ENCODE data around the gene SPEM2.

The SPEM2 gene

DNA sequence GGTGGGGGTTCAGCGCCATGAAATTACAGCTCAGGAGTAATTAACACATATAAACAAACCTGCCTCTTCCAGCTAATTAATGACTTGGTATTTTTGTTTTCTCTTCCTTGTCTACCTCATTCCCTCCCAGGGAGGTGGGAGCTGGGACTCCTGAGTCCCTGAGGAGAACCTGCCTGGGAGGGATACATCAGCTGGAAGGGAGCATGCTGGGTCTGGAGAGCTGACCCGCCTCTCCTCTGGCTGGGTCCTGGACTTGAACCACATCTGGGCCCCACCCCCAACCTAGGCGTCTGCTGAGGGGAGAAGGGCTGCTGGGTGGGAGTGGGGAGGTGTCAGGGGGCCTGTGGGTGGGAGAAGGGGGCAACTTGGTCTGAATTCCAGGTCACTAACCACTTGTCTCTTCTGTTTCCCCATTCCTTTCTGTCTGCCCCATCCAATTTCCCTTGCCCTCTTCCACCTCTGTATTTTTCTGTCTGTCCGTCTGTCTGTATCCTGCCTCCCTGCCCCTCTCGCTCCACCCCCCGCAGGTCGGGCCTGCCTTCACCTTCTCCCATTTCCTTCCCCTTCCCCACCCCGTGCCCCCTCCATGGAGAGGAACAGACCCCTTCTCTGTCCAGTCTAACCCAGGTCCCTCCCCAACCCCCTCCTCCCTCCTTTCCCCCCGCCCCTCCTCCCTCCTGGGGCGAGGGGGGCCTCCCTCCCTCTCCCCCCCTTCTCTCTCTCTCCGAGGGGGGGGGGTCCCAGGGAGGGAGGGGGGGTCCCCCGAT is 17.7 kb upstream of the SPEM2 start, which contains the start of gene NLGN2:
Gene NLGN2, plus strand, starts transcription at position 361 of the 767 bp plus-strand sequence. CDS start 411 bp downstream, outside the sequence.
- H3K27ac Mint-ChIP-seq: no peak within 1 kb of the TSS
- H3K9me3 Mint-ChIP-seq: no peaks in the 10 kb centered on the region
- intact Hi-C loops (cut with micrococcal nuclease): loop anchor here (10.0 kb wide), 1 partner anchor 53 kb away; the partner anchor contains the start of genes KCTD11 and TMEM95
- no peaks in the 10 kb centered on the region for H3K36me3 Mint-ChIP-seq (ENCODE audit: low read depth)
- H3K4me3 Mint-ChIP-seq: no peak within 1 kb of the TSS
- H3K4me1 Mint-ChIP-seq (ENCODE audit: low read depth): peaks cover 7% of the 10 kb centered on the region
- peaks cover 51% of the 10 kb centered on the region for H3K27me3 Mint-ChIP-seq

DNA sequence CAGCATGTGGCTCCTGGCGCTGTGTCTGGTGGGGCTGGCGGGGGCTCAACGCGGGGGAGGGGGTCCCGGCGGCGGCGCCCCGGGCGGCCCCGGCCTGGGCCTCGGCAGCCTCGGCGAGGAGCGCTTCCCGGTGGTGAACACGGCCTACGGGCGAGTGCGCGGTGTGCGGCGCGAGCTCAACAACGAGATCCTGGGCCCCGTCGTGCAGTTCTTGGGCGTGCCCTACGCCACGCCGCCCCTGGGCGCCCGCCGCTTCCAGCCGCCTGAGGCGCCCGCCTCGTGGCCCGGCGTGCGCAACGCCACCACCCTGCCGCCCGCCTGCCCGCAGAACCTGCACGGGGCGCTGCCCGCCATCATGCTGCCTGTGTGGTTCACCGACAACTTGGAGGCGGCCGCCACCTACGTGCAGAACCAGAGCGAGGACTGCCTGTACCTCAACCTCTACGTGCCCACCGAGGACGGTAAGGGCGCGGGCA is 17.1 kb upstream of the SPEM2 start:
- Mint-ChIP-seq H3K27ac (no peak overlapping the region), H3K27me3 (peaks cover 51% of the 10 kb centered on the region), H3K4me3 (no peak overlapping the region), H3K4me1 (ENCODE audit: low read depth) (peaks cover under 1% of the 10 kb centered on the region), H3K36me3 (ENCODE audit: low read depth) (no peaks in the 10 kb centered on the region), H3K9me3 (no peaks in the 10 kb centered on the region)
- intact Hi-C loops (cut with micrococcal nuclease): loop anchor here (10.0 kb wide), 1 partner anchor 53 kb away; the partner anchor contains the start of genes KCTD11 and TMEM95

DNA sequence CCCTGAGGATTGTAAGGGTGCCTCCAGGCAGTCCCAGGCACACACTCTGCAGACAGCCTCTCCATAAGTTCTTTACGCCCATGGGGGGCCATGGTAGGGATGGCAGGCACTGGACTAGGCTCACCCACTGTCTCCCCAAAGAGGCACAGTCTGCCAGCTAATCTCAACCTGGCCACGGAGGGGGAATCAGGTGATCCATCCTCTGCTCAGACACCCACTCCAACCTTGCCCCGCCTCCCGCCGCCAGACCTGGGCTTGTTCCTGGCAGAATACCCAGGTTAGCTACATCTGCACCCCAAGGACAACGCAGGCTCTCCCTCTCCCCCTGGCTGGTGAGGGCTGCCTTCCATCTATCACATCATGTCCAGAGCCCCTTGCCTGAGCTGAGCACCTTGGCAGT is 16.6 kb upstream of the SPEM2 start:
- Mint-ChIP-seq H3K36me3 (ENCODE audit: low read depth) (no peaks in the 10 kb centered on the region), H3K27me3 (peaks cover 51% of the 10 kb centered on the region), H3K4me1 (ENCODE audit: low read depth) (no peaks in the 10 kb centered on the region), H3K27ac (no peak overlapping the region), H3K9me3 (no peaks in the 10 kb centered on the region), H3K4me3 (no peak overlapping the region)
- intact Hi-C loops (cut with micrococcal nuclease): loop anchor here (10.0 kb wide), 1 partner anchor 54 kb away; the partner anchor contains the start of genes KCTD11 and TMEM95

DNA sequence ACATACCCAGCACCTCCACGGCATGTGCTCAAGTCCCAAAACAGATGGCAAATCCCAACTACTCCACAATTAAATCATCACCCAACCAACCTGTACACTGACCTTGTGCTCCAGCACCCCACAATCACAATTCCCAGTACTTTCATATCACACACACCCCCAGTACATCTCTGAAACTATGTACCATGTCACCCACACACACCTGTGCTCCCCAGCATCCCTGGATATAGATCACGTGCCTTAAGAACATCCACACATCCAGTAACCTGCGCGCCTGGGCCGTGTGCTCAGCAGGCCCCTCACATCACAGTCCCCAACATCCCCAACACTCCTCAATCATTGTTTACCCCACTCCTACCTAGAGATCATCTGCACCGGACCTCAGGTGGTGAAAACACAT is 15.7 kb upstream of the SPEM2 start:
- Mint-ChIP-seq H3K9me3 (no peaks in the 10 kb centered on the region), H3K4me1 (ENCODE audit: low read depth) (no peaks in the 10 kb centered on the region), H3K27ac (no peak overlapping the region), H3K36me3 (ENCODE audit: low read depth) (no peaks in the 10 kb centered on the region), H3K27me3 (peaks cover 50% of the 10 kb centered on the region), H3K4me3 (no peak overlapping the region)
- intact Hi-C loops (cut with micrococcal nuclease): loop anchor here (10.0 kb wide), 1 partner anchor 55 kb away; the partner anchor contains the start of genes KCTD11 and TMEM95

DNA sequence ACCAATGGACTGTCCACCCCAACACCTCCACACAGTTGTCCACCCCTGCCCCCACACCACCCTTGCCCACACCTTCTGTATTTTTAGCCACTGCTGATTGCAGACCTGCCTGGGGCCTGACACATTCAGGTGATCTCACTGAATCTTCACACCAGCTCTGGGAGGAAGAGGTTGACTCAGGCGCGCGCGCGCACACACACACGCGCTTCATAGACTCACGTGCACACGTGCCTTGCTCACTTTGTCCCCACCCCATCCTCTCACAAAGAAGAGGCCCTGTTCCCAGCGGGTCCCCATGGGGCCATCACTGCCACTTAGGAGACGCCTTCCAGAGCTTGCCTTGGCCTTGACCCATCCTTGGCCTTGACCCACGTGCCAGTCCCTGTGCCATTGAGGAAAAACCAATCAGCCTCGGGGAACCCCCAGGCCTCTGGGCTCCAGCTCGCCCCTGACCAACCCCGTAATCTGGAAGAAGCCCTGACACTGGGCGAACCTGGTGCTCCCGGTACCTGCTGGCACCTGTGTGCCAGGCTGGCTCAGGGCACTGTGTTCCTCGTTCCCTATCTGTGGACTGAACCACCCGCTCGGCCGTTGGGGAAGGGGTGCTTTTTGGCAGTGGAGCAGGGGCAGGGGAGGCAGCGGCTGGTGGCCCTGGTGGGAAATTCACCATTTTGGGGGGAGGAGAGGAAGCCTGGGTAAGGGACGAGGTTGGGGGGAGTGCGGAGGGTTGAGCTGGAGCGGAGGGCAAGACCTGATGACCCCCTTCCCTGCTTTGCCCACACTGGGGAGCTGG is 14.6 kb upstream of the SPEM2 start:
- Mint-ChIP-seq H3K4me3 (no peak overlapping the region), H3K36me3 (ENCODE audit: low read depth) (no peaks in the 10 kb centered on the region), H3K9me3 (no peaks in the 10 kb centered on the region), H3K4me1 (ENCODE audit: low read depth) (no peaks in the 10 kb centered on the region), H3K27me3 (peaks cover 41% of the 10 kb centered on the region), H3K27ac (no peak overlapping the region)
- intact Hi-C loops (cut with micrococcal nuclease): no loop called here

DNA sequence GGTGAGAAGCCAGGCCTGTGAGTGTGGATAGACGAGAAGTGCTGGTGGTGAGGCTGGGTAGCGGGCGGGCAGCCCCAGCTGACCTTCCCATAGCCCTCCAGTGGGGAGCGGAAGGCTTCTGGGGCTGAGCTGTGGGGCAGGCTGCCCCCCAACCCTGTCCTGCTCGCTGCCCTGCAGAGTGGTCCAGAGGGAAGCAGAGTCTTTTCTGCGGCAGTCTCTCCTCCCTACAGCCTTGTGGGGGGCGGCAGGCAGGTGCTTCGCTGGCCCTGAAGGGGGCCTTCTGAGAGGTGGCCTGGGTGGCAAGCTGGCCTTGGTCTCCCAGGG is 14.0 kb upstream of the SPEM2 start:
- Mint-ChIP-seq H3K4me3 (no peak overlapping the region), H3K27ac (no peak overlapping the region), H3K4me1 (ENCODE audit: low read depth) (no peaks in the 10 kb centered on the region), H3K36me3 (ENCODE audit: low read depth) (no peaks in the 10 kb centered on the region), H3K9me3 (no peaks in the 10 kb centered on the region), H3K27me3 (peaks cover 36% of the 10 kb centered on the region)
- intact Hi-C loops (cut with micrococcal nuclease): no loop called here

DNA sequence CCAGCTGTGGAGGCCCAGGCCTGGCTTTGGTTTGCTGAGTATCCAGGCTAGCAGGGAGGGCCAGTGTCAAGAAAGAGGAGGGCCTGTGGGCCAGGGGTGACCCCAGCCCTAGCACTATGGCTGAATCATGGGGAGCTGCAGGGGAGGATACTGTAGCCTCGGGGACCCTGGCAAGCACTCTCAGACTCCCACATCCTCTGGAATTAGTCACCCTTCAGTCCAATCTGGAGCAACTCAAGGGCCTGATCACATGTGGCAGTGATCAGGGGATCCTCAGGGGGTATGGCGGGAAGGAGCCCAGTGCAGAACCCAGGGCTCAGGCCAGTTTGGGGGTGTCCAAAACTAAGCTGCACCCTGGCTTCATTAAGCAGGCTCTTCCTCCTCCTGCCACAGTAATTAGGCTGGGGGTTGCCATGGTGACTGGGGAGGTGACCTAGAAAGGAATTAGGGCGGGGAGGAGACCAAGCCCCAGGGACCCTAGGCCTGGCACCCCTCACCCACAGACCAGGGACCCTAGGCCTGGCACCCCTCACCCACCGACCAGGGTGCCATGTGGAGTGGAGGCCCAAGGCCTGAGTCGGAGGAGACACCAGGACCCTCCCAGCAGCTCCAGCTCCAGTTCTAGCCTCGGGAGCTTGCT is 11.9 kb upstream of the SPEM2 start:
- H3K9me3 Mint-ChIP-seq: no peaks in the 10 kb centered on the region
- H3K27ac Mint-ChIP-seq: no peak overlapping the region
- no peaks in the 10 kb centered on the region for H3K36me3 Mint-ChIP-seq (ENCODE audit: low read depth)
- H3K4me1 Mint-ChIP-seq (ENCODE audit: low read depth): no peaks in the 10 kb centered on the region
- no peak overlapping the region for H3K4me3 Mint-ChIP-seq
- intact Hi-C loops (cut with micrococcal nuclease): no loop called here
- peaks cover 29% of the 10 kb centered on the region for H3K27me3 Mint-ChIP-seq

DNA sequence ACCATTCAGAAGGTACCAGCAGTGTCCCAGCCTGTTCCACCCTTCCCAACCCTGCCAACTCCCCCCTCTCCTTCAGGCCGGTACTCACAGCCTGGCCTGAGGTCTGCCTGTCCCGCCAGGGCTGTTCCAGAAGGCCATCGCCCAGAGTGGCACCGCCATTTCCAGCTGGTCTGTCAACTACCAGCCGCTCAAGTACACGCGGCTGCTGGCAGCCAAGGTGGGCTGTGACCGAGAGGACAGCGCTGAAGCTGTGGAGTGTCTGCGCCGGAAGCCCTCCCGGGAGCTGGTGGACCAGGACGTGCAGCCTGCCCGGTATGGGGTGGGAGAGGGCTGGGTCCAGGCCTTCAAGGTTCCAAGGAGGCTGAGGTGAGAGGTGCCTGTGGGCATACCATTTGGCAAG is 10.6 kb upstream of the SPEM2 start:
- intact Hi-C loops (cut with micrococcal nuclease): no loop called here
- Mint-ChIP-seq H3K9me3 (no peaks in the 10 kb centered on the region), H3K27me3 (peaks cover 21% of the 10 kb centered on the region), H3K36me3 (ENCODE audit: low read depth) (no peaks in the 10 kb centered on the region), H3K4me1 (ENCODE audit: low read depth) (no peaks in the 10 kb centered on the region), H3K4me3 (no peak overlapping the region), H3K27ac (no peak overlapping the region)

DNA sequence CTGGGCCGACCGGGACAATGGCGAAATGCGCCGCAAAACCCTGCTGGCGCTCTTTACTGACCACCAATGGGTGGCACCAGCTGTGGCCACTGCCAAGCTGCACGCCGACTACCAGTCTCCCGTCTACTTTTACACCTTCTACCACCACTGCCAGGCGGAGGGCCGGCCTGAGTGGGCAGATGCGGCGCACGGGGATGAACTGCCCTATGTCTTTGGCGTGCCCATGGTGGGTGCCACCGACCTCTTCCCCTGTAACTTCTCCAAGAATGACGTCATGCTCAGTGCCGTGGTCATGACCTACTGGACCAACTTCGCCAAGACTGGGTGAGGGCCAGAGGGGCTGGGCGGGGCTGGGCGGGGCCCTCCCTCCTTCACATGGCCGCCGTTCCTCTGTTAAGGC is 9.6 kb upstream of the SPEM2 start:
- intact Hi-C loops (cut with micrococcal nuclease): no loop called here
- Mint-ChIP-seq H3K27ac (no peak overlapping the region), H3K27me3 (peaks cover 13% of the 10 kb centered on the region), H3K4me3 (no peak overlapping the region), H3K36me3 (ENCODE audit: low read depth) (no peaks in the 10 kb centered on the region), H3K9me3 (no peaks in the 10 kb centered on the region), H3K4me1 (ENCODE audit: low read depth) (no peaks in the 10 kb centered on the region)

DNA sequence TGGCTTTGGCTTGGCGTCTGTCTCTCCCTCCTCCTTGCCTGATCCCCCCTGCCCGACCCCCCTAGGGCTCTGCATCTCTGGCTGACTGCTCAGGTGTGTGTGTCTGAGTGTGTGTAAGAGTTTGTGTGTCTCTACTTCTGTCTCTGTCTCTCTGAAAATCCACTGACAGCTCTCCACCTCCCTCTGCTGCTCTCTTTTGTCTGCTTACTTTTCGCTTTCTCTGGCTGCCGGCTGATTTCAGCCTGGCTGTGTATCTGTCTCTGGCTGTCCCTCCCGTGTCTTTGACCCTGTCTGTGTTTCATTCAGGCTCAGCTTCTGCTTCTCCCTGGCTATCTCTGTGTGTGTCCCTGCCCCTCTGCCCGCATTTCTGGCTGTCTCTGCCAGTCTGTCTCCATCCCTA is 9.1 kb upstream of the SPEM2 start:
- intact Hi-C loops (cut with micrococcal nuclease): no loop called here
- no peaks in the 10 kb centered on the region for H3K9me3 Mint-ChIP-seq
- no peaks in the 10 kb centered on the region for H3K4me1 Mint-ChIP-seq (ENCODE audit: low read depth)
- H3K4me3 Mint-ChIP-seq: no peak overlapping the region
- H3K27ac Mint-ChIP-seq: no peak overlapping the region
- peaks cover 9% of the 10 kb centered on the region for H3K27me3 Mint-ChIP-seq
- H3K36me3 Mint-ChIP-seq (ENCODE audit: low read depth): no peaks in the 10 kb centered on the region

DNA sequence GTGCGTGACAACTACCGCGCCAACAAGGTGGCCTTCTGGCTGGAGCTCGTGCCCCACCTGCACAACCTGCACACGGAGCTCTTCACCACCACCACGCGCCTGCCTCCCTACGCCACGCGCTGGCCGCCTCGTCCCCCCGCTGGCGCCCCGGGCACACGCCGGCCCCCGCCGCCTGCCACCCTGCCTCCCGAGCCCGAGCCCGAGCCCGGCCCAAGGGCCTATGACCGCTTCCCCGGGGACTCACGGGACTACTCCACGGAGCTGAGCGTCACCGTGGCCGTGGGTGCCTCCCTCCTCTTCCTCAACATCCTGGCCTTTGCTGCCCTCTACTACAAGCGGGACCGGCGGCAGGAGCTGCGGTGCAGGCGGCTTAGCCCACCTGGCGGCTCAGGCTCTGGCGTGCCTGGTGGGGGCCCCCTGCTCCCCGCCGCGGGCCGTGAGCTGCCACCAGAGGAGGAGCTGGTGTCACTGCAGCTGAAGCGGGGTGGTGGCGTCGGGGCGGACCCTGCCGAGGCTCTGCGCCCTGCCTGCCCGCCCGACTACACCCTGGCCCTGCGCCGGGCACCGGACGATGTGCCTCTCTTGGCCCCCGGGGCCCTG is 8.3 kb upstream of the SPEM2 start:
- Mint-ChIP-seq H3K27ac (no peak overlapping the region), H3K4me3 (no peak overlapping the region), H3K27me3 (peaks cover 8% of the 10 kb centered on the region), H3K9me3 (no peaks in the 10 kb centered on the region), H3K4me1 (ENCODE audit: low read depth) (no peaks in the 10 kb centered on the region), H3K36me3 (ENCODE audit: low read depth) (no peaks in the 10 kb centered on the region)
- intact Hi-C loops (cut with micrococcal nuclease): no loop called here

DNA sequence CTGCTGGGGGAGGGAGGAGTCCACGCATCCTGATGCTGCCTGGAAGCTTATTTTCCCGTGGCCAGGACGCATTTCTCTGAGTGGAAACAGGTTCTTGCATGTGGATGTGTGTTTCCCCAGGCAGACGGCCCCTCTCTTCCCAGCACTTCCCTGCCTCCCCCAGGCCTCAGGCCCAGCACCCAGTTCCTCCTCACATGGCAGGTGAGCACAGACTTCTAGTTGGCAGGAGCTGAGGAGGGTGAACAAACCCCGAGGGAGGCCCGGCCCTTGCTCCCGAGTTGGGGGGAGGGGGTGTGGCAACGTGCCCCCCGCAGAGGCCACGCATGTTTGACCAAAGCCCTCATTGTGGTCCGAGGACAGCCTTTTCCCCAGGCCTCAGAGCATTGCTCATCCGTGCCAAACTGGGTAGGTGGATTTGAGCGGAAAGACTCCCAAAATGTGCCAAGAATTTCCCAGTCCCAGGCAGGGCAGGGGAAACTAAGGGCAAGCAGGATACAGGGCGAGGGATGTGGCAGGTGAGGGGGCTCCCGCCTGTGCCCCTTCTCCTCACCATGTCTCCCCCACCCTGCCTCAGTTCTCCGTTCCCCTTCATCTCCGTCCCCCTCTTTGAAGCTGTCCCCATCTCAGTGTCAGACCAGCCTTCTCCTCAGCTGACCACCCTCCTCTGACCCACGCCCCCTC is 6.8 kb upstream of the SPEM2 start:
- Mint-ChIP-seq H3K9me3 (no peaks in the 10 kb centered on the region), H3K4me1 (ENCODE audit: low read depth) (no peaks in the 10 kb centered on the region), H3K36me3 (ENCODE audit: low read depth) (no peaks in the 10 kb centered on the region), H3K27me3 (peaks cover 8% of the 10 kb centered on the region), H3K4me3 (no peak overlapping the region), H3K27ac (no peak overlapping the region)
- intact Hi-C loops (cut with micrococcal nuclease): no loop called here

DNA sequence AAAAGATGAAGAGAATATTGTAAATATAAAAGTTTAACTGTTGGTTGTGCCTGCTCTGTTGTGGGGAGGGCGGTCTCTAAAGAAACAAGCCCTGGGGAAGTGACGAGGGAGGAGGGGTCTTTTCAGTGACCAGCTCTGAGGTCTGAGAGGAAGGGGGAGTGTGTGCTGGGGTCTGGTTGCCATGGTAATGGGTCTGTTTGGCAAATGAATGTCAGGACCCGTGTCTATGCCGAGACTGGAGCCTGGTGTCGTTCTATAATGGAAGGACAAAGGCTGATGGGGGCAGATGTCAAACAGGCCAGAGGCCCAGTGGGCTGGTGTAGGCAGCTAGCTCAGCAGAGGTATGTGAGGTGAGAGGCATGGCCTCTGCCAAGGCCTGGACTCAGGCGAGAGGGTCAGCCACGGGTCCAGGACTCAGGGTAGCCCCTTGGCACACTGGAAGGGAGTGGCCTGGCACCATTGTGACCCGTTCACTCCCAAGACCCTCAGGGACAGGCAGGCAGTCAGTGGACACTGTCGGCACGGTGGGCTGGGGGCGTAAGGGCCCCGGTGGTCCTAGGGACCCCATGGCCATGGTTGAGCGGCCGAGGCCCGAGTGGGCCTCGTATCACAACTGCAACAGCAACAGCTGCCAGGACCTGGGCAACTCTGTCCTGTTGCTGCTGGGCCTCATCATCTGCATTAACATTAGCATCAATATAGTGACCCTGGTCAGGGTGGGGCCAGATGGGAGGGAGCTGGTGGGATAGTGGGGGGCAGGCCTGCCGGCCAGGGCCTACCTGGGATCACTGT is 5.4 kb upstream of the SPEM2 start, which contains the start of gene SPEM1:
Gene SPEM1, plus strand, starts transcription at position 506 of the 792 bp plus-strand sequence. Its CDS starts 61 bp downstream, at position 567.
- intact Hi-C loops (cut with micrococcal nuclease): no loop called here
- Mint-ChIP-seq H3K9me3 (no peaks in the 10 kb centered on the region), H3K36me3 (ENCODE audit: low read depth) (no peaks in the 10 kb centered on the region), H3K27me3 (peaks cover 11% of the 10 kb centered on the region), H3K4me3 (no peak within 1 kb of the TSS), H3K27ac (no peak within 1 kb of the TSS), H3K4me1 (ENCODE audit: low read depth) (no peaks in the 10 kb centered on the region)

Data from dendritic cell treated with granulocyte-macrophage colony-stimulating factor and Interleukin-4, amounts not matched to agents 40 ng/mL and 50 ng/mL, for 4 days (primary cell).